GM21737 (cell line): ENCODE measurements around the gene SATB2.

Experiments used
- ATAC-seq: cut with Tn5 transposase; IDR thresholded peaks from one replicate; pipeline ENCODE4 v1.9.1; 2021; ENCODE audit warnings: mild to moderate bottlenecking, moderate library complexity; ENCODE audit not compliant: unreplicated experiment

SATB2 gene

DNA sequence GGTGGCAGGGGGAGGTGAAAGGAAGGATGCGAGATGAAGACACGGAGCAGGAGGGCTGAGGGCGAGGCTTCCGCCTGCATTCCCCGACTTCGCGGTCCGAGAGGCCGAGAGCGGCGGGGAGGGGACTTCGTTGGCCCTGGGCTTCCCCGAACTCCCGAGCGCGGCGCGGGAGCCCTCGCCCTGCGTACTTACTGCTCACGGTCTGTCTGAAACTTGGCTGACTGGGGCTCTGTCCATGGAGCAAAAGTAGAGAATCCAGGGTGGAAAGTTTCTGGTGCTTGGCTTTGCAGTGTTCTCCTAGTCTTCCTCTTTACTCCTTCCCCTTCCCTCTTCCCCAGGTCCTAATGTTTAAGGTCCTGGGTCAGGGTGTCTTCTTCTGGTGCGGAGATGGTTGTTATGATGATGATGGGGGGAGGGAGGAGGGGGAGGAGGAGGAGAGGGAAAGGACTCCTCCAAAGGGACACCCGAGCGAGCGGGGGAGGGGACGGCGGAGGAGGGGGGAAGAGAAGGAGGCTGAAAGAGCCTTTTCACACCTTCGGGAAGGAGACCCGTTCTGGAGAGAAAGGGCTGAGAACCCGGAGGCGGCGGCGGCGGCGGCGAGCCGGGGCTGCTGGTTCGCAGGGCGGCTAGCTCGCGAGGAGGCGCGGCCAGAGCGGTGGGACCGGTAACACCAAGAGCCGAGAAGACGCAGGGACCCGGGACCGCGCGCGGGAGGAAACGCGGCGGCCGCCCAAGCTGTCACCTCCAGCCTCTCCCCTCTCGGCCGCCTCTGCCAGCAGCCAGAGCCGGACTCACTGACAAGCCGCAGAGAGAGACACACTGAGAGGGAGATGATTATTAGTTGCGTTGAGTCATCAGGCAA lies at the start of gene SATB2:
TSS of gene SATB2 (minus strand) at position 793 of the 862 bp plus-strand sequence. CDS start 1,902 bp downstream, outside the sequence.
- ATAC-seq, result no peak

DNA sequence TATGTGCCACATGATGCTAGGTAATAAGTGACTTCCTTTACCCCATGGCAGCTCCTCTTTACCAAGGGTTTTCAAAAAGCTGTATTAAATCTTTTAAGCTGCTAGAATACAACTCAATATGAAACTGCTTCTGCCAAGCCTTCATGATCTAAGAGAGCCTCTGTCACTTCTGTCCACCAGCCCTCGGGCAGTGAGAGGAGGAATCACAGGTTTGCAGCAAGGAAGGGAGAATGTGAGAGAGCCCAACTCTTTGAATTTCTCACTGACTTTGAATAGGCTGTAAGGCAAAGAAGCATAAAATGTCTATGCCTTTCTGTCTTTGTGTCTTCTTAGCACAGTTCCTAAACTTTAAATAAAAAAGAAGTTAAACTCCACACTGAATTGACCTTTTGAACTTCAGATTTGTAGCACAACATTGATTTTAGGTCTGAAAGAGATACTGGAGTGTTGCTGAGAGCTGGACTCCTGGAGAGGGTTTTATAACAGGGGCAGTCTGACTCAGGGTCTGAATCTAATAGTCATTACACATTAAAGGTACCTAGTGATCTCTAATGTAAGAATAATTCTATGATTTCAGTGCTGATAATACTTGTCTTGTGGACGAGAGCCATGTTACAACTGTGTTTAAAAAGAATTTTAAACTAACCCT lies 48.1 kb upstream of the SATB2 start:
- no peak for ATAC-seq

DNA sequence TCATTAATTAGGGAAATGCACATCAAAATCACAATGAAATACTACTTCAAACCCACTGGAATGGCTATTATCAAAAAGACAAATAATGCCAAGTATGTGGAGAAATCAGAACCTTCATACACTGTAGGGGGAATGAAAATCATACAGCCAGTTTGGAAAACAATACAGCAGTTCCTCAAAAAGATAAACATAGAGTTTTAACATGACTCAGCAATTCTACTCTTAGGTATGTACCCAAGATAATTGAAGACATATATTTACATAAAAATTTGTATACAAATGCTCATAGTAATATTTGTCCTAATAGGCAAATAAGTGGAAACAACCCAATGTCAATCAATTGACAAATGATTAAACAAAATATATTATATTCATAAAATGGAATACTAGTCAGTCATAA lies 45.4 kb upstream of the SATB2 start:
- no peak for ATAC-seq

- ATAC-seq, result no peak
Measured at GRCh38 chr2:199499005-199499404, 41.3 kb upstream of the SATB2 start.

- no peak for ATAC-seq
Measured at GRCh38 chr2:199495147-199495546, 37.4 kb upstream of the SATB2 start.

DNA sequence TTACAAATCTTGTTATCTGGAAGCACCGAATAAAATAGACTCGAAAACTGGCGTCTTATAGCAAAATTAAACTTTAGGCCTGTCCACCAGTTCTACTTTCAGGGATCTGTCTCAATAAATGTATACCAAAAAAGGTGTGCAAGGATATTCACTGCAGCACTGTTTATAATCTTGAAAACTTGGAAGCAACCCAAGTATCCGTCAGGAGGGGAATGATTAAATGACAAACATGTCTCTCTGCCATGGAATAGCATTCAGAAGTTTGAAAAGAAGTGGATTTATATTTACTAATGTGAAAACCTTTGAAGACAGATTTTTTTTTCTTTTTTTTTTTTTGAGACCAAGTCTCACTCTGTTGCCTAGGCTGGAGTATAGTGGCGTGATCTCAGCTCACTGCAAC lies 32.3 kb upstream of the SATB2 start:
- ATAC-seq, result no peak

DNA sequence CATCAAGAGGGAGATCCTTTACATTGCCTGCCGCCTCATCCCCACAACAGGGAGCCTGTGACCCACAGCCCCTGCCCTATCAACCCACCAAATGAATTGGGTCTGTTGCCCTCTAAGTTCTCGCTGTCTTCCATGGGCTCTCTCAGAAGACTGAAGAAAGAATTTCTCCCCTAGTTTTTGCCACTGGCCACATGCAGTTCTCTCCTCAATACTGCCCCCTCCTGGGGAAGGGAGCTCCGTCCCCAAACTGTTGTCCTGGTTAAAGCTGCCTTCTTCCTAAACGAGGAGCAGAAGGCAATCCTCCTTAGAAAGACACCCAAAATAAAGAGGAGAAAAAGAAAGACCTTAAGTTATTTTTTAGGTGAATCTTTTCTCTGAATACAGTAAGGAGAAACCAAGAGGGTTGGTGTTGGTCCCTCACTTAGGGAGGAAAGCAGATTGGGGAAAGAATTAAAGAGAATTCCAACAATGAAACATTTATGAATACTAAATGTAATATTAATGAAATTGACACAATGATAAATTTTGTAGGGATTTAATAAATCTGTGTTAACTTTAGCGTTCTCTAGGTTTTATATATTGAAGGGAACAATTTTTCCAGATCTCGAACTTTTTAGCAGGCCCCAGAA lies 31.1 kb upstream of the SATB2 start:
- no peak for ATAC-seq

GRCh38 chr2:199485732-199486335 lies 28.1 kb upstream of the SATB2 start:
- no peak for ATAC-seq

DNA sequence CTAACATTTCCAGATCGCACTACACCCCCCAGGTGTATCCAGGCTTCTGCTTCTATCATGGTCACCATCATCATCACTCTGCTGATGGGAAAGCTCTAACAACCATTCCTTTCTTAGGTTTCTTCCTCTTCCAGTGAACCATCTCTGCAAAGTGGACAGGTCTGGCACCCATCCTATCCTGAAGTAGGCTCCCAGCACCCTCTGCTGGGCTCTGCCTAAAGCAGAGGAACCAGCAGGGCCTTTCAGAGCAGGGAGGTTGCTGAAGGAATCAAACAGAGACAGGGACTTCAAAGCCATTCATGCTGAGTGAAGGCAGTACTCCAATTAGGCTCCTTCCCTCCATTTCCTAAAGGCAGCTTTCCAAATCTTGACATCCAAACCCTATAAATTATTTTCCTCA lies 27.2 kb upstream of the SATB2 start:
- ATAC-seq, result no peak

GRCh38 chr2:199480966-199481365 lies 23.2 kb upstream of the SATB2 start:
- no peak for ATAC-seq

DNA sequence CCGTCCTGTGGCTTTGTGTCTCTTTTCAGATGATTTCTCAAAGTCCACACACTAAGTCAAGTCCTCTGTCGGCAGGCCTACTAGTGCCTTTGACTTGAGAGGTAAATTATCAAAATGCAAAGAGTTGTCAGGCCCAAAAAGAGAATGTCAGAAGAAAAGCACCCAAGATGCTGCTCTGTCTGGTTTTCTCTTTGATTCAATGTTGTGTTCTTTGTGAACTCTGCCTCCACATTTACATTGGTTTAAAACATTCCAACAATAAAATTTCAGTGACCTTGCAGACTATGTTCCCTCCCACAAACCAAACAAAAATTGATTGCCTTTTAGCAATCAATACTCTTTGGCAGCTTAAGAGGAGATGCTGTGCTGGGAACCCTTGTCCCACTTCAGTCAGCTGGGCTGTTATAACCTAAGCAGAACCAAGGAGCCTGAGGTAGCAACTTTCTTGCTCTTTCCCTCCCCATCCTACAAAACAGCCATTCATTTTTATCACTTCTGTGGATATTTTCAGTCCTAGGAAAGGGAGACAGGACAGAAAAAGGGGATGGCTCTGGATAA lies 19.6 kb upstream of the SATB2 start:
- ATAC-seq, result no peak

DNA sequence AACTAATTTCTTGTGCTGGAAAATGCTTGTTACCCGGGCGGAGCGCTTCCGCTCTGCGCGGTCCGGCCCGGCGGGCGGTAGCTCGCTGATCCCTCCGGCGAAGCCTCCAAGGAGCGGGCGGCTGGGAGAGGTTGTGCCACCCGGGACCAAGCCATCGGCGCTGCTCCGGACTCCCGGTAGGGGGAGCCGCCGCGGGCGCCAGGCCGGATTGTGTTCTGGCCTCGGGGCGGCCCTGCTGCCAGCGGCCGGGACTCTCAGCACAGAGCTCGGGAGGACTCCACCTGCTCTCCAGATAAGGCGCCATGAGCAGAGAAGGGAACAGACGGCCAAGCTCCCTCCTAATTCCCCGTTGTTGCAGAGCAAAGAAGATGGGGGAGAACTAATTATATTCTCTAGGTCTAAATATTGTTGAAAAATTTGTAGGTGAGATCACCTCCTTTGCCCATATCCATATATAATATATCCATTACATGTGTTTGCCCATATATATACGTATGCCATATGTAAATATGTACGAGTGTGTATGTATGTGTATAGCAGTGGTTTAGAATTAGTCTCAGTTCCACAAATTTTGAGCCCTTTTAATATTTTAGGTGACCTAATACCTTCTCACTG lies 13.8 kb upstream of the SATB2 start:
- ATAC-seq, result no peak

GRCh38 chr2:199470672-199471442 lies 13.1 kb upstream of the SATB2 start:
- ATAC-seq, result no peak

- no peak for ATAC-seq
Measured at GRCh38 chr2:199470361-199470671, 12.6 kb upstream of the SATB2 start.

DNA sequence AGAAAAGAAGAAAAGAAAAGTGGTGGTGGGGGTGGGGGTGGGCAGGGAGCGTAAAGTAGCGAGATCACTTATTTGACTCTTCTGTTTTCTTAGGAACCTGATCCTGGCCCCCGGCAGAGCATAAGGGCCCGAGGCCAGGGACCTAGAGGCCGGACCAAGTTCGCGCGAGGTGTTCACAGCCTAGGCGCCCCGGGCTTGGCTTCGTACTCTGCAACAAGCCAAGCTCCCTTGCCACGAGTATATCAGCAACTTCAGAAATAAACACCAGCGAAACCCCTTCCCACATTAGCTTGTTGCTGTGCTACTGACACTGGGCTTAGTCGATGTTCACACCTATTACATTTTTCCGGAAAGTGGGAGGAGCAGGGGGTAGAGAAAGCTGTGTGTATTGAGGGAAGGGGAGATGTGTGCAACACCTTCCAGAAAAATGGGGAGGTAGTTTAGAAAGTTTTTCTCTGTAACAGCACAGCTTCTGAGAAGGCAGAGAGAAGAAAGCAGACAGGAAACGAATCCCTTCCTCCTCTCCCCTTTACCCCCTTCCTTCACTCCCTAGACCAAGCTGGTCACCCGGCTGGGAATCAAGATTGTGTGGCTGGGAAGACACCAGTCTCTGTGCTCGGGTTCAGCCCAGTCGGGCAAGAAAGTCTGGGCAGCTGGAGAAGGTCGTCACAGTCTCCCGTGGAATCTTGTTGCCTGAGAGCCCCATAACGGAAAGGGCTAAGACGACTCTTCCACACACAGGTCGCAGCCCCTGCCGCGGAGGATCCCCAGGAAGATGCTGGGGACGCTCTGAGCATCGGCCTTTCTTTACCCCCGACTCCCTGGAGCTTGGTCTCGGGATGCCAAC lies 12.0 kb upstream of the SATB2 start:
- ATAC-seq, result no peak

- ATAC-seq, result no peak
Measured at GRCh38 chr2:199468561-199469513, 11.1 kb upstream of the SATB2 start.

DNA sequence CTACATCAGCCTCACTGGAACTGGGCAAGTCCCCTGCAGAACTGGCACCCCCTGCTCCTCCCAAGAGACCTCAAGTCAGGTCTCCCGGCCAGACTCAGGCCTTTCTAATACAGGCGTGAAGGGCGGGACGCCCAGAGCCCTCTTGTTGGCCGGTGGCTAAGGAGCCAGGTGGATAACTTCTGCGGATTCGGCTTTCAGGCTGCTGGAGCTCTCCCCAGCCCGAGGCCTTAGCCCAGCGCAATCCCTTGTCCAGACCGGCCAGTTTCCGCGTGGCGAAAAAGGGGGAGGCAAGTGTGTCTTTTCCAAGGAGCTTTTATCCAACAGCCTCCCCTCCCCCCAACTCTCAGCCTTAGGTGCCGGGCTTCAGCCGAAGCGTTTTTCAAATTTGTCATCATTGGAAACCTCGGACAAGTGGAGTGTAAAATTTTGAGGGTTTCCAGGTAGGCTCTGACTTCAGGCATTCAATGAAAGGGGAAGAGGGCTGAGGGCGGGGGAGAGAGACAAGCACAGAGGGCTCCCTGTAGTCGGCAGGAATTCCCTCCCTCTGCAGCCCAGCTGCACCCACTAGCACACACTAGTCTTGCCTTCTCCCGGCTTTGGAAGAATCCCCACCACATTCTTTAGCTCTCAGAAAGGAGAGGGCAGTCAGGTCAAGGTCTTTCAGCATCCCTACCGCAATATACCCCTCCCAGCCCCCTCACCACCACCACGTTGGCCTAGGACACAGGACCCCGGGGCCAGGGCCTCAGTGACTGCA lies 9.5 kb upstream of the SATB2 start:
- ATAC-seq, result no peak
